ENCODE results near the gene PDZRN3. TPM values are rescaled to one million over a fixed set of nuclear protein-coding genes. Genes with fewer than 3 reads are reported as not detected.
A peak's percentile ranks its signal among the peaks of the same experiment; 100 is the strongest.

PDZRN3 gene
- total RNA-seq, result 10 to 100 TPM; 13.0 to 99.9 (median 18.9) TPM

- peak within 1 kb of the TSS; percentile 30 to 86 for H3K27ac ChIP-seq
- ATAC-seq (replicated peaks in 6 of 8), result peak; percentile 48 to 79 (median 66)
These were observed at the start of gene PDZRN3 for GRCh38 chr3:73624821-73625665. TSS of gene PDZRN3 (minus strand) at chr3:73624941.

GRCh38 chr3:73674280-73674679 is 49.5 kb upstream of the PDZRN3 start:
- H3K4me3 ChIP-seq, result no peak overlapping the region
- in situ Hi-C loops (cut with MboI; ENCODE audit: low pct_unique_long_range_greater_than_20kb in 2 of 9, low sequenced_read_pairs in 9 of 9, unreplicated experiment in 9 of 9), result no loop called here
- ATAC-seq (replicated peaks in 6 of 8), result peak in 7 of 8 experiments; percentile 15 to 99 (median 92)
- peaks cover 8 to 20% of the 10 kb centered on the region in 2 donors for H3K4me1 ChIP-seq (replicated peaks in 1 of 2)
- H3K27ac ChIP-seq, result no peak overlapping the region
- WGBS, 10 experiments, result 6 to 100% (median 28%) methylated on average over 2 to 5 of the region's 5 CpGs; no CpG with 5 or more reads in 2 of the 10 experiments

More at GRCh38 chr3:73624821-73625665, at the start of gene PDZRN3:
- Histone ChIP-seq H3K4me3 (peak within 1 kb of the TSS; percentile 45 to 63 (median 59)), H3K4me1 (replicated peaks in 1 of 2) (peaks cover 6 to 12% of the 10 kb centered on the region in 2 donors)
- 0 to 15% (median 1%) methylated on average over 1 to 21 of the region's 55 CpGs; no CpG with 5 or more reads in 2 of the 10 experiments for WGBS, 10 experiments
- in situ Hi-C loops (cut with MboI; ENCODE audit: low pct_unique_long_range_greater_than_20kb in 2 of 9, low sequenced_read_pairs in 9 of 9, unreplicated experiment in 9 of 9), result no loop called here

DNA sequence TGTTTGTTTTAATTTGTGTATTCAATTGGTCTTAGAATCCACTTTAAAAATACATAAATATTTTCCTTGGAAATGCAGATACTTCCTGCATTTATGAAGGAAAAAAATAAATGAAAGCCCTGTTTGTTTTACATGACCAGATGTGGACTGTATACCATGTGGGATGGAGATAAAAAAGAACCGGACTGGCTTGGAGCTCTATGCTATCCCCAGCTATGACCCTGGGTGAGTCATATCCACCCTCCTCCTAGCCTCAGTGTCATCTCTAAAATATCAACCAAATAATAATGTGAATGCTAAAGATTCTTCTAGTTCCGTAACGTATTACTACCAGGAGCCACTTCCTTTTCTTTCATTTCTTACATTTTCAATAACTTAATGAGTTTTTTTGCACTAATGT is 44.5 kb upstream of the PDZRN3 start:
- in situ Hi-C loops (cut with MboI; ENCODE audit: low pct_unique_long_range_greater_than_20kb in 2 of 9, low sequenced_read_pairs in 9 of 9, unreplicated experiment in 9 of 9), result no loop called here
- no peak overlapping the region for H3K4me3 ChIP-seq
- WGBS, 10 experiments, result 0 to 100% (median 85%) methylated on average over 2 to 3 of the region's 3 CpGs; no CpG with 5 or more reads in 1 of the 10 experiments
- H3K27ac ChIP-seq, result no peak overlapping the region
- ATAC-seq (replicated peaks in 6 of 8), result peak in 3 of 8 experiments; percentile 91 to 94 (median 92)
- H3K4me1 ChIP-seq (replicated peaks in 1 of 2), result peaks cover 16 to 19% of the 10 kb centered on the region in 2 donors

DNA sequence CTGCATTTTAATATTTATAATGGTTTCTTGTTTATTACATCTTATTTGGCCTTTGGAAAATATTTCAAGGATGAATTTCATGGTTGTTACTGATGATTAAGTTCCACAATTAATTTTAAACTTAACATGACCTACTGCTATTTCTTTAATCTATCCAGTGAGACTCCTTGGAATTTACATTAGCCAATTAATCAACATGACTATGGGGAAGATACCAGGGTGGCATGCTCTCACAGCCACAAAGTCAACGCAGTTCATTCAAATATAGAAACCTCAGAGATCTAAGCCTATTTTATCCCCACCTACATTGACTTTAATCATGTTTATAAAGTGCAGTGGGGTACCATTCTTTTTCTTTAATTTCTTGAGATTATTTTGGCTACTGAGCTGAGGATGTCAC is 43.6 kb upstream of the PDZRN3 start:
- Histone ChIP-seq H3K4me1 (replicated peaks in 1 of 2) (peaks cover 10 to 11% of the 10 kb centered on the region in 2 donors), H3K4me3 (no peak overlapping the region), H3K27ac (no peak overlapping the region)
- WGBS, 10 experiments, result 0 to 86% (median 48%) methylated on average over 1 of the region's 1 CpG; no CpG with 5 or more reads in 4 of the 10 experiments
- ATAC-seq (replicated peaks in 6 of 8), result no peak
- in situ Hi-C loops (cut with MboI; ENCODE audit: low pct_unique_long_range_greater_than_20kb in 2 of 9, low sequenced_read_pairs in 9 of 9, unreplicated experiment in 9 of 9), result no loop called here

- Histone ChIP-seq H3K4me1 (replicated peaks in 1 of 2) (peaks cover 8 to 11% of the 10 kb centered on the region in 2 donors), H3K4me3 (no peak overlapping the region), H3K27ac (no peak overlapping the region)
- 0 to 100% (median 39%) methylated on average over 1 to 3 of the region's 3 CpGs; no CpG with 5 or more reads in 2 of the 10 experiments for WGBS, 10 experiments
- no peak for ATAC-seq (replicated peaks in 6 of 8)
- in situ Hi-C loops (cut with MboI; ENCODE audit: low pct_unique_long_range_greater_than_20kb in 2 of 9, low sequenced_read_pairs in 9 of 9, unreplicated experiment in 9 of 9), result no loop called here
These were observed 43.1 kb upstream of the PDZRN3 start for GRCh38 chr3:73667889-73668288.

DNA sequence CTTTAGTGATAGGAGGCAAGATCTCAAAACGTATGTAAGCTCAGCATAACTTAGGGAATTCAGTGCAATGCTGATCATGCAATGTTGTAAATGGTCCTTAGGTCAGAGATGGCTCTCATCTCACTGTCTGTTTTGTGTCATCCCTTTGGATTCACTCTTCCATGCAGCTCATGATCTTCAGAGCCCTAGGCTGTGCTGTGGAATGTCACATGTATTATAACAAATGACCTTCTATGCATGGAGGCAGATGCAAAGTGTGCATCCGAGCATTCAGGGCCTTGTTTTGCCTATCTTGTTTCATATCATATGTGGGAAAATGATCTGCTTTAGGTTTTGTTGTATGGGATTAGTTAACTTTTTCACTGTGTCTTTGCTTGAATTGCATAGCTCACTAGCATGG is 40.5 kb upstream of the PDZRN3 start:
- Histone ChIP-seq H3K4me1 (replicated peaks in 1 of 2) (peaks cover 11% of the 10 kb centered on the region in 2 donors), H3K4me3 (no peak overlapping the region), H3K27ac (no peak overlapping the region)
- ATAC-seq (replicated peaks in 6 of 8), result peak in 4 of 8 experiments; percentile 12 to 43 (median 42)
- in situ Hi-C loops (cut with MboI; ENCODE audit: low pct_unique_long_range_greater_than_20kb in 2 of 9, low sequenced_read_pairs in 9 of 9, unreplicated experiment in 9 of 9), result no loop called here
- 18 to 94% (median 60%) methylated on average over 1 to 2 of the region's 2 CpGs; no CpG with 5 or more reads in 3 of the 10 experiments for WGBS, 10 experiments

DNA sequence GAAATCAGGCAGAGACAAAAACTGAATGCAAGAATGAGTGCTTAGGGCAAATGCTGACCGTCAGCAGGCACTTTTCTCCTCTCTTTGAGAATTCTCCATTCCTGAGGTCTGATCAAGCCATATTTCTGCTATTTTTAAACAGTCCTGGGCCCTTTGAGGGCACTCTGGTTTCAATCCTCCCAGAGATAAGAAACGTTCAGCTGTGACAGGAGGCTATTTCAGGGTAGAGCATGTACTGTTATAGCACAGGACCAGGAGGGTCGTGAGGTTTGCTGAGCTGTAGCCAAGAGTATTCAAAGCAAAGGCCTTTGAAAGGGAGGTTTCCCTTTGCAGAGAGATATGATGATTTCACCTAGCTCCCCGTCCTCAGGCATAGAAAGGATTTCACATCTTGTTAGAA is 39.6 kb upstream of the PDZRN3 start:
- Histone ChIP-seq H3K4me3 (no peak overlapping the region), H3K4me1 (replicated peaks in 1 of 2) (peaks cover 11% of the 10 kb centered on the region in 2 donors), H3K27ac (no peak overlapping the region)
- 30 to 86% (median 60%) methylated on average over 2 to 4 of the region's 4 CpGs; no CpG with 5 or more reads in 1 of the 10 experiments for WGBS, 10 experiments
- in situ Hi-C loops (cut with MboI; ENCODE audit: low pct_unique_long_range_greater_than_20kb in 2 of 9, low sequenced_read_pairs in 9 of 9, unreplicated experiment in 9 of 9), result no loop called here
- ATAC-seq (replicated peaks in 6 of 8), result no peak

- Histone ChIP-seq H3K4me1 (replicated peaks in 1 of 2) (peaks cover 8% of the 10 kb centered on the region in 2 donors), H3K27ac (no peak overlapping the region), H3K4me3 (no peak overlapping the region)
- WGBS, 10 experiments, result 43 to 92% (median 82%) methylated on average over 1 to 3 of the region's 3 CpGs; no CpG with 5 or more reads in 3 of the 10 experiments
- no peak for ATAC-seq (replicated peaks in 6 of 8)
- in situ Hi-C loops (cut with MboI; ENCODE audit: low pct_unique_long_range_greater_than_20kb in 2 of 9, low sequenced_read_pairs in 9 of 9, unreplicated experiment in 9 of 9), result no loop called here
These were observed 38.8 kb upstream of the PDZRN3 start for GRCh38 chr3:73663495-73663894.

DNA sequence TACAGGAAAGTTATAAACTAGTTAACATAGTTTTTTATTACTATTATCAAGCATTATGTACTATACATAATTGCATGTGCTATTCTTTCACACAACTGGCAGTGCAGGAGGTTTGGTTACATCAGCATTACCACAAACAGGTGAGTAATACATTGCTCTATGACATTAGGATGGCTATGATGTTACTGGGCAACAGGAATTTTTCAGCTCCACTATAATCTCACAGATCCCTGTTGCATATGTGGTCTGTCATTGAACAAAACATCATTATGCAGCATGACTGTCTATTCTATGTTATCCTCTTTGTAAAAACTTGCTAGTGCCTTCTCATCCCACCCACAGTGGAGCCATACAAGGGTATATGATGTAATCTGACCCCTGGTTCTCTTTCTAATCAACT is 36.5 kb upstream of the PDZRN3 start:
- Histone ChIP-seq H3K4me3 (no peak overlapping the region), H3K4me1 (replicated peaks in 1 of 2) (peaks cover 0 to 3% of the 10 kb centered on the region in 2 donors), H3K27ac (no peak overlapping the region)
- in situ Hi-C loops (cut with MboI; ENCODE audit: low pct_unique_long_range_greater_than_20kb in 2 of 9, low sequenced_read_pairs in 9 of 9, unreplicated experiment in 9 of 9), result no loop called here
- ATAC-seq (replicated peaks in 6 of 8), result peak in 6 of 8 experiments; percentile 38 to 92 (median 85)

GRCh38 chr3:73658227-73658626 is 33.5 kb upstream of the PDZRN3 start:
- no peak for ATAC-seq (replicated peaks in 6 of 8)
- peaks cover 0 to 3% of the 10 kb centered on the region in 2 donors for H3K4me1 ChIP-seq (replicated peaks in 1 of 2)
- in situ Hi-C loops (cut with MboI; ENCODE audit: low pct_unique_long_range_greater_than_20kb in 2 of 9, low sequenced_read_pairs in 9 of 9, unreplicated experiment in 9 of 9), result no loop called here
- H3K27ac ChIP-seq, result no peak overlapping the region
- 71 to 100% (median 87%) methylated on average over 2 to 4 of the region's 4 CpGs; no CpG with 5 or more reads in 4 of the 10 experiments for WGBS, 10 experiments
- H3K4me3 ChIP-seq, result no peak overlapping the region

DNA sequence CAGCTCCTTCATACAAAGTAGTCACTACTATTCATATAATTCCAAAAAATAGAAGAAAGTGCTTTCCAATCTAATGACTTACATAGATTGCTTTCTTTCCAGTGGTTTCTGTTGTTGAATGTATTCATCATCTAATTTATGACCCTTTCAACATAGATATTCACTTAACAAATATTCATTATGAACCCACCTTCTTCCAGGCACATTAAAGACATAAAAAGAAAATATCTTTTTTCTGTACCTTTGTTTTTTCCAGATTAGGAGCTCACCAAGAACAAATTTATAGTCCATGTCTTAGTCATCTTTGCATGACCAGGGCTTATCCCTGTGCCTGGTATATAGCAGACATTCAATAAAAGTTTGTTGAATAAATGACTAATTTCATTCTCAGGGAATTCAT is 32.4 kb upstream of the PDZRN3 start:
- Histone ChIP-seq H3K4me1 (replicated peaks in 1 of 2) (peaks cover 0 to 3% of the 10 kb centered on the region in 2 donors), H3K27ac (no peak overlapping the region), H3K4me3 (no peak overlapping the region)
- in situ Hi-C loops (cut with MboI; ENCODE audit: low pct_unique_long_range_greater_than_20kb in 2 of 9, low sequenced_read_pairs in 9 of 9, unreplicated experiment in 9 of 9), result no loop called here
- ATAC-seq (replicated peaks in 6 of 8), result peak in 1 of 8 experiments; percentile 51

GRCh38 chr3:73656241-73656890 is 31.6 kb upstream of the PDZRN3 start:
- Histone ChIP-seq H3K27ac (no peak overlapping the region), H3K4me1 (replicated peaks in 1 of 2) (no peaks in the 10 kb centered on the region), H3K4me3 (no peak overlapping the region)
- in situ Hi-C loops (cut with MboI; ENCODE audit: low pct_unique_long_range_greater_than_20kb in 2 of 9, low sequenced_read_pairs in 9 of 9, unreplicated experiment in 9 of 9), result no loop called here
- peak in 1 of 8 experiments; percentile 29 for ATAC-seq (replicated peaks in 6 of 8)
- WGBS, 10 experiments, result 0 to 98% (median 88%) methylated on average over 1 to 4 of the region's 4 CpGs; no CpG with 5 or more reads in 2 of the 10 experiments

- peak in 1 of 8 experiments; percentile 76 for ATAC-seq (replicated peaks in 6 of 8)
- WGBS, 10 experiments, result 36 to 100% (median 90%) methylated on average over 1 to 4 of the region's 5 CpGs; no CpG with 5 or more reads in 2 of the 10 experiments
- no peak overlapping the region for H3K27ac ChIP-seq
- no peaks in the 10 kb centered on the region for H3K4me1 ChIP-seq (replicated peaks in 1 of 2)
- in situ Hi-C loops (cut with MboI; ENCODE audit: low pct_unique_long_range_greater_than_20kb in 2 of 9, low sequenced_read_pairs in 9 of 9, unreplicated experiment in 9 of 9), result no loop called here
- no peak overlapping the region for H3K4me3 ChIP-seq
These were observed 30.5 kb upstream of the PDZRN3 start for GRCh38 chr3:73655197-73655596.
